ENCODE data around the gene PATJ.

Gene PATJ

DNA sequence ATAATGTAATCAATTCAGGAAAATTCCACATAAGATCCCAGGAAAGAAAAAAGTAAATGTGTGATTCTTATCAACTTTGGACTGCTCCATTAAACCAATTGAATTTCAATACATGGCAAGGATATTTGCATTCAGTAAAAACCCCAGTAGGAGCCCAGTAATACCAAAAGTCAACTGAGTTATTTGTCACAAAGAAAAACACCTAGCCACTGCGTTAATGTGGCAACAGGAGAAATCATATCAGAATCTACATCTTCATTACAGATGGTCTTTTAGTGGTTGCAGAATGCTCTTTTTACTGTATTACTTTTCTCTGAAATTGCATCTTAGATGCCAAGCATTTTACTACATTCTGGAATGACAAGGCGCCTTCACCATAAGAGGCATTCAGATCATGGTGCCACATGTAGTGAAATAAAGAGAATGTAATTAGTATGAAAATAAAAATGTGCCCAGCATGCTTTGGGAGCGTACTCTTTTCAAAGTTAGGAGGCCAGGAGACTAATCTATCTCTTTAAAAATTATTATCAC, 180.7 kb downstream of the PATJ start:
- TF ChIP-seq, protein P1, sequence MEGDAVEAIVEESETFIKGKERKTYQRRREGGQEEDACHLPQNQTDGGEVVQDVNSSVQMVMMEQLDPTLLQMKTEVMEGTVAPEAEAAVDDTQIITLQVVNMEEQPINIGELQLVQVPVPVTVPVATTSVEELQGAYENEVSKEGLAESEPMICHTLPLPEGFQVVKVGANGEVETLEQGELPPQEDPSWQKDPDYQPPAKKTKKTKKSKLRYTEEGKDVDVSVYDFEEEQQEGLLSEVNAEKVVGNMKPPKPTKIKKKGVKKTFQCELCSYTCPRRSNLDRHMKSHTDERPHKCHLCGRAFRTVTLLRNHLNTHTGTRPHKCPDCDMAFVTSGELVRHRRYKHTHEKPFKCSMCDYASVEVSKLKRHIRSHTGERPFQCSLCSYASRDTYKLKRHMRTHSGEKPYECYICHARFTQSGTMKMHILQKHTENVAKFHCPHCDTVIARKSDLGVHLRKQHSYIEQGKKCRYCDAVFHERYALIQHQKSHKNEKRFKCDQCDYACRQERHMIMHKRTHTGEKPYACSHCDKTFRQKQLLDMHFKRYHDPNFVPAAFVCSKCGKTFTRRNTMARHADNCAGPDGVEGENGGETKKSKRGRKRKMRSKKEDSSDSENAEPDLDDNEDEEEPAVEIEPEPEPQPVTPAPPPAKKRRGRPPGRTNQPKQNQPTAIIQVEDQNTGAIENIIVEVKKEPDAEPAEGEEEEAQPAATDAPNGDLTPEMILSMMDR (IDR thresholded peaks at IDR 0.05; ENCODE audit: control insufficient read depth, insufficient read depth, low read depth, low read length, missing control alignments) = no peak
- DNase-seq (ENCODE audit: low read depth) = no peak
- H3K4me3 ChIP-seq (ENCODE audit: control insufficient read depth, low read depth, low read length) = no peak overlapping the region

DNA sequence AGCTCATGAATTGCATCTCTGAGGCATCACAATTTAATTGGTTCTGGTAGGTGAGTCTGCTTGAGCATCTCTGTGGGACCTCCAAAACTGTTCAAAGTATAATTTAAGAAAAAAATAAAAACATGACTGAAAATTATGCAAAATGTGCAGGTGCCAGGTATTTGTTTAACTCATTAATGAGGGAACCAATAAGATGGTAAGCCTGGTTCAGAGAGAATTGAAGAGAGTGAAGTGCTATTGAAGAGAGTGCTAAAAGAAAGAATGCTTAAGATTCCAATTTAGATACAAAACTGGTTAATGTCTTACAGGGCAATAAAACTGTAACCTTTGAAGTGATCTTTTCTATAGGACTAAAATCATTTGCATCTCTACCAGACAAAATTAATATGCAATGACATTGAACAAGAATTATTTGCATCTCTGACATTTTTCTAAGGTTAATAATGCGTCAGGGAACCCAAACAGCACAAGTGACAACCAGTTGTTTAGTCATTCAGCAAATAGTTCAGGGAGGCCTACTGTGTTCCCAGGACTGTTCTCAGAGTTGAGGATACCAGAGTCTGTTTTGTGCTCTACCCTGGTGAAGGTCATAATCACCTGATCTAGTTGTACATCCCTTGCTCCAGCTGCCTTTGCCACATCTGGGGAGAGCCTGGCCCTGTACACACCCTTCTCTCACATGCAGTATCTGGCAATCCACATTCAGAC, 183.5 kb downstream of the PATJ start:
- TF ChIP-seq, protein P1 (IDR thresholded peaks at IDR 0.05; ENCODE audit: control insufficient read depth, insufficient read depth, low read depth, low read length, missing control alignments) = no peak
- DNase-seq (ENCODE audit: low read depth) = no peak
- no peak overlapping the region for H3K4me3 ChIP-seq (ENCODE audit: control insufficient read depth, low read depth, low read length)

DNA sequence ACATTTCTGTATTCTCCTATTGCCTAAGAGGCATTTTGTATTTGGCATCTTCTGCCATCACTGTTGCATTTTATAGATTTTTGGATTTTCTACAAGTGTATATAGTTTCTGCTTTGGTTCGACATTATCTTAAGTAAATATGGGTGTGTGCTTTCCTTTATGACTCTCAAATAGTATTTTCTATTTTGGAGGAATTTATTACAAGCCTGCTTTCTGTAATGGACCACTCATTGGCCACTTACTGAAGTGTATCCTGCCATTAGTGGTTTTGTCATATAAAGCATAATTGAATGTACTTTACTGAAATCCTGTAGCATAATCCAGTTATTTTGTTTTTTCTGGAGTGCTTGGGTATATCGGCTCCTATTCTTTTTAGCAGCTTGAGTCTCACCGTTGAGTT, 184.3 kb downstream of the PATJ start:
- no peak for DNase-seq (ENCODE audit: low read depth)
- H3K4me3 ChIP-seq (ENCODE audit: control insufficient read depth, low read depth, low read length) = no peak overlapping the region
- TF ChIP-seq, protein P1 (IDR thresholded peaks at IDR 0.05; ENCODE audit: control insufficient read depth, insufficient read depth, low read depth, low read length, missing control alignments) = no peak

DNA sequence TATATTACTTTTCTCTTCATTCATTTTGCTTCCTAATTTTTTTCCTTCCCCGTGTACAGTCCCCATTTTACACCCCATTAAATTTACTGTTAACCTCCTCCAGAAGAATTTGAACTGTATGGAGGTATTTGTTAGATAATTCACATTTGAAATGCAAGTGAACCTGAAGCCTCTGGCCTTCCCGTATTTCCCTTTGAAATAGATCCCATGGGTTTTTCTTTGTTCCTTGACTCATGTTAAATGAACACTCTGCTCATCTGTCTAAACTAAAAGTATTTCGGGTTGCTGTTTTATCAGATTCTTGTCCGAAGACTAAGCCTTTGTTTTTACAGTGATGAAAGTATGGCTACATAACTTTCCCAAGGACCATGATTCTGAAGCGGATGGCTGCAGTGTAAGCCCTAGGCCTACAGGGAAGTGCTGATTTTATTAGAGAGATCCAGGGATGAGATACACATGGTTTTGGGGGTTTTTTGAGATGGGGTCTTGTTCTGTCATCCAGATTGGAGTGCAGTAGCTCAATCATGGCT, 187.9 kb downstream of the PATJ start:
- no peak for DNase-seq (ENCODE audit: low read depth)
- H3K4me3 ChIP-seq (ENCODE audit: control insufficient read depth, low read depth, low read length) = no peak overlapping the region
- TF ChIP-seq, protein P1 (IDR thresholded peaks at IDR 0.05; ENCODE audit: control insufficient read depth, insufficient read depth, low read depth, low read length, missing control alignments) = no peak

DNA sequence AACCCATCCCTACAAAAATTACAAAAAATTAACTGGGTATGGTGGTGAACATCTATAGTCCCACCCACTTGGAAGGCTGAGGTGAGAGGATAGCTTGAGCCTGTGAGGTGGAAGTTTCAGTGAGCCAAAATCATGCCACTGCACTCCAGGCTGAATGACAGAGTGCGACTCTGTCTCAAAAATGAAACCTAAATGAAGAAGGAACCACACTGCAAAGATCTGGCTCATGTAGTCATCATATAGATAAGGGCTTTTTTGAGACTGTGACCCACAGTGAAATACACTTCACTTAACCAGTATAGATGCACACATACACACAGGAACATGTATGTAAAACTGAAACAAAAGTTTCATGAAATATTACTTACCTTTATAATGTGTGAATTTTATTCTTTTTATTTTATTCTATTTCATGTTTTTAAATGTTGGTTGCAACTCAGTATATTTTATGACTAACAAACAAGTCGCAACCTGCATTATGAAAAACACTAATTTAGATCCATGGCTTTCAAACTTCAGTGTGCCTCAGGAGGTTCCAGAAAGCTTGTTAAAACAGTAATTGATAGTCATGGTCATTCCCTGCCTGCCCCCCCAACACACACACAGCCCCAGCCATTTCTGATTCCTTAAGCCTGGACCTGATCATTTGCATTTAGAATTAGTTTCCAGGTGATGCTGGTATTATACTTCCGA, 189.5 kb downstream of the PATJ start:
- TF ChIP-seq, protein P1 (IDR thresholded peaks at IDR 0.05; ENCODE audit: control insufficient read depth, insufficient read depth, low read depth, low read length, missing control alignments) = no peak
- no peak for DNase-seq (ENCODE audit: low read depth)
- no peak overlapping the region for H3K4me3 ChIP-seq (ENCODE audit: control insufficient read depth, low read depth, low read length)

DNA sequence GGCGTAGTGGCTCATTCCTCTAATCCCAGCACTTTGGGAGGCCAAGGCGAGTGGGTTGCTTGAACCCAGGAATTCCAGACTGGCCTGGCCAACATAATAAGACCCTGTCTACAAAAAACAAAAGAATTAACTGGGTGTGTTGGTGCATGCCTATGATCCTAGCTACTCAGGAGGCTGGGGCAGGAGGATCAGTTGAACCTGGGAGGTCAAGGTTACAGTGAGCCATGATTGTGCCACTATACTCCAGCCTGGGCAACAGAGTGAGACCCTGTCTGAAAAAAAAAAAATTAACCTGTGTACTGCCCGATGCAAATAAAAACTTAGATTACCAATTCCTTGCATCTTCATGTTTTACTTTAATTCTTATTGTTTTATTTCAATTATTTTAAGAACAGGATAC, 193.2 kb downstream of the PATJ start:
- no peak for DNase-seq (ENCODE audit: low read depth)
- no peak overlapping the region for H3K4me3 ChIP-seq (ENCODE audit: control insufficient read depth, low read depth, low read length)
- TF ChIP-seq, protein P1 (IDR thresholded peaks at IDR 0.05; ENCODE audit: control insufficient read depth, insufficient read depth, low read depth, low read length, missing control alignments) = no peak
